GM23338 (cell line): ENCODE measurements around the gene IRAK2. TPM values are rescaled to one million over a fixed set of nuclear protein-coding genes. Genes with fewer than 3 reads are reported as not detected.

Experiments used
- ATAC-seq: fragments of 200-7000 bp; cut with Tn5 transposase; 3 replicates; pipeline ENCODE4 v1.9.1; 2020
- DNase-seq: peaks from one replicate; pipeline ENCODE4 v3.0.0-alpha.2; 2015; ENCODE audit warnings: low spot score
- H2AFZ ChIP-seq: fragments of 200-600 bp; sonication (generic); 2 replicates; pipeline ENCODE4 v1.8.0; 2016; ENCODE audit warnings: antibody characterized with exemption, mild to moderate bottlenecking, moderate library complexity
- H3F3A ChIP-seq: fragments of 200-600 bp; sonication (generic); replicated peaks from 2 replicates; pipeline ENCODE4 v1.8.0; 2017; ENCODE audit warnings: antibody characterized with exemption, mixed run types, low read depth
- H3K27ac ChIP-seq: fragments of 200-600 bp; sonication (generic); 2 replicates; pipeline ENCODE4 v1.6.1; 2016; ENCODE audit warnings: low read depth
- H3K27me3 ChIP-seq: fragments of 200-600 bp; sonication (generic); 2 replicates; pipeline ENCODE4 v1.8.0; 2016; ENCODE audit warnings: mild to moderate bottlenecking, mixed run types, moderate library complexity; ENCODE audit not compliant: insufficient read depth
- H3K36me3 ChIP-seq: fragments of 200-600 bp; sonication (generic); 2 replicates; pipeline ENCODE4 v1.8.0; 2016; ENCODE audit warnings: mild to moderate bottlenecking; ENCODE audit not compliant: insufficient read depth
- H3K4me1 ChIP-seq: fragments of 200-600 bp; sonication (generic); 2 replicates; pipeline ENCODE4 v1.8.0; 2016; ENCODE audit warnings: mild to moderate bottlenecking, moderate library complexity; ENCODE audit not compliant: insufficient read depth
- H3K4me2 ChIP-seq: fragments of 200-600 bp; sonication (generic); 2 replicates; pipeline ENCODE4 v1.7.1; 2017; ENCODE audit warnings: mixed run types
- H3K4me3 ChIP-seq: fragments of 200-600 bp; sonication (generic); 2 replicates; pipeline ENCODE4 v1.6.1; 2016; ENCODE audit warnings: mixed run types
- H3K79me2 ChIP-seq: fragments of 200-600 bp; sonication (generic); replicated peaks from 2 replicates; pipeline ENCODE4 v1.8.0; 2017; ENCODE audit warnings: mild to moderate bottlenecking; ENCODE audit not compliant: insufficient read depth
- H3K9me2 ChIP-seq: fragments of 200-600 bp; sonication (generic); 2 replicates; pipeline ENCODE4 v1.8.0; 2017; ENCODE audit not compliant: insufficient read depth
- H4K20me1 ChIP-seq: fragments of 200-600 bp; sonication (generic); replicated peaks from 2 replicates; pipeline ENCODE4 v1.8.0; 2017; ENCODE audit warnings: mild to moderate bottlenecking; ENCODE audit not compliant: insufficient read depth
- H3K27ac Mint-ChIP-seq: 2 replicates; pipeline ENCODE4 v1.8.0; 2020; ENCODE audit warnings: inconsistent platforms, mild to moderate bottlenecking, moderate library complexity, mixed read lengths
- H3K27me3 Mint-ChIP-seq: 3 replicates; pipeline ENCODE4 v1.8.0; 2022; ENCODE audit warnings: low read depth, mild to moderate bottlenecking, moderate library complexity, mixed read lengths, inconsistent platforms; ENCODE audit not compliant: insufficient read depth, poor library complexity
- H3K36me3 Mint-ChIP-seq: 3 replicates; pipeline ENCODE4 v1.8.0; 2021; ENCODE audit warnings: low read depth, mild to moderate bottlenecking, inconsistent platforms, moderate library complexity, mixed read lengths
- H3K4me1 Mint-ChIP-seq: 3 replicates; pipeline ENCODE4 v1.8.0; 2020; ENCODE audit warnings: mild to moderate bottlenecking, inconsistent platforms, mixed read lengths
- H3K4me3 Mint-ChIP-seq: 3 replicates; pipeline ENCODE4 v1.8.0; 2021; ENCODE audit warnings: moderate library complexity, mild to moderate bottlenecking, inconsistent platforms, mixed read lengths
- H3K9me3 Mint-ChIP-seq: 3 replicates; pipeline ENCODE4 v1.8.0; 2020; ENCODE audit warnings: moderate library complexity, mild to moderate bottlenecking, inconsistent platforms, mixed read lengths
- CREB1 ChIP-seq: fragments of 250-450 bp; sonication (Bioruptor Pico); IDR thresholded peaks from 2 replicates; pipeline ENCODE4 v1.5.0; 2020; ENCODE audit warnings: low read depth, mild to moderate bottlenecking, moderate library complexity
- CTCF ChIP-seq, 2 experiments: fragments of 200-600 bp in 1 of 2; sonication (generic) in 1 of 2; conservative IDR thresholded peaks; 2 replicates each; pipeline versions ENCODE4 v1.5.1 to v1.6.1; 2016 to 2017; ENCODE audit warnings: antibody characterized with exemption in 2 of 2, low read depth in 2 of 2, mild to moderate bottlenecking in 2 of 2, moderate library complexity in 1 of 2
- ETS1 ChIP-seq: IDR thresholded peaks from 2 replicates; pipeline ENCODE4 v1.6.1; 2016; ENCODE audit warnings: antibody characterized with exemption
- EZH2 ChIP-seq: fragments of 200-600 bp; sonication (generic); IDR thresholded peaks from one replicate; pipeline ENCODE4 v1.8.0; 2017; ENCODE audit warnings: antibody characterized with exemption, mild to moderate bottlenecking, low read depth; ENCODE audit not compliant: unreplicated experiment
- EZH2phosphoT487 ChIP-seq: fragments of 200-600 bp; sonication (generic); IDR thresholded peaks from one replicate; pipeline ENCODE4 v1.8.1; 2018; ENCODE audit warnings: antibody characterized with exemption; ENCODE audit not compliant: unreplicated experiment
- JUNB ChIP-seq: IDR thresholded peaks from one replicate; pipeline ENCODE4 v1.6.1; 2016; ENCODE audit warnings: antibody characterized with exemption; ENCODE audit not compliant: unreplicated experiment
- NANOG ChIP-seq: IDR thresholded peaks from 2 replicates; pipeline ENCODE4 v1.6.1; 2016; ENCODE audit warnings: antibody characterized with exemption, borderline replicate concordance
- POLR2AphosphoS5 ChIP-seq: IDR thresholded peaks from 2 replicates; pipeline ENCODE4 v1.6.1; 2016; ENCODE audit warnings: antibody characterized with exemption, low read depth
- STAT1 ChIP-seq: IDR thresholded peaks from one replicate; pipeline ENCODE4 v1.6.1; 2016; ENCODE audit warnings: antibody characterized with exemption; ENCODE audit not compliant: unreplicated experiment
- ZNF114 ChIP-seq: fragments of 250-450 bp; sonication (Bioruptor Pico); IDR thresholded peaks from 2 replicates; pipeline ENCODE4 v1.5.0; 2020; ENCODE audit warnings: mild to moderate bottlenecking, moderate library complexity
- ZNF331 ChIP-seq: fragments of 250-450 bp; sonication (Bioruptor Pico); IDR thresholded peaks from 2 replicates; pipeline ENCODE4 v1.5.0; 2020; ENCODE audit warnings: low read depth, mild to moderate bottlenecking, moderate library complexity
- polyA plus RNA-seq: library from polyadenylated mRNA; unstranded; fragments of >200 nt; fragmentation: Nextera tagmentation; extraction: Ambion mirVana; gene quantifications from 2 replicates; pipeline ENCODE4 v1.2.1, GENCODE V29; 2016
- total RNA-seq: library from RNA; depleted of rRNA; stranded (reverse); fragments of >200 nt; shearing (Covaris generic); gene quantifications from 2 replicates; pipeline ENCODE4 v1.2.3, GENCODE V29; 2014
- TF ChIP-seq, protein P1 (sequence below): IDR thresholded peaks from one replicate; pipeline ENCODE4 v1.6.1; 2018; ENCODE audit warnings: antibody characterized with exemption; ENCODE audit not compliant: unreplicated experiment
- TF ChIP-seq, protein P2 (sequence below): fragments of 250-450 bp; sonication (Bioruptor Pico); IDR thresholded peaks from 2 replicates; pipeline ENCODE4 v1.5.0; 2020; ENCODE audit warnings: mild to moderate bottlenecking, moderate library complexity

The IRAK2 gene
- total and polyA plus RNA-seq, 2 experiments from 2014 or later = 0.37 to 1.4 TPM

- no peak overlapping the region; the same call in 1 of the 2 replicates for H3K27ac Mint-ChIP-seq
- no peaks in the 10 kb centered on the region for H3K79me2 ChIP-seq
- no peak overlapping the region for H3K27ac ChIP-seq
- H2AFZ ChIP-seq = no peak overlapping the region
- H3K4me1 Mint-ChIP-seq = no peaks in the 10 kb centered on the region
- no peaks in the 10 kb centered on the region for H3K27me3 ChIP-seq
- no peak overlapping the region for H3K4me3 ChIP-seq
- no peaks in the 10 kb centered on the region for H3K36me3 Mint-ChIP-seq
- H3K4me3 Mint-ChIP-seq = no peak overlapping the region
- H3K4me2 ChIP-seq = no peak overlapping the region
- no peaks in the 10 kb centered on the region for H3K27me3 Mint-ChIP-seq
- no peaks in the 10 kb centered on the region for H4K20me1 ChIP-seq
- TF ChIP-seq EZH2phosphoT487 (no peak), CREB1 (CRISPR knock-in tag) (no peak), STAT1 (no peak), ZNF331 (CRISPR knock-in tag) (no peak), JUNB (no peak), EZH2 (no peak), CTCF (conservative IDR thresholded peaks at IDR 0.05; ENCODE audit: low read depth in 2 of 2) (no peak), ZNF114 (CRISPR knock-in tag) (no peak), POLR2AphosphoS5 (no peak), NANOG (no peak), ETS1 (no peak)
- TF ChIP-seq, protein P1, sequence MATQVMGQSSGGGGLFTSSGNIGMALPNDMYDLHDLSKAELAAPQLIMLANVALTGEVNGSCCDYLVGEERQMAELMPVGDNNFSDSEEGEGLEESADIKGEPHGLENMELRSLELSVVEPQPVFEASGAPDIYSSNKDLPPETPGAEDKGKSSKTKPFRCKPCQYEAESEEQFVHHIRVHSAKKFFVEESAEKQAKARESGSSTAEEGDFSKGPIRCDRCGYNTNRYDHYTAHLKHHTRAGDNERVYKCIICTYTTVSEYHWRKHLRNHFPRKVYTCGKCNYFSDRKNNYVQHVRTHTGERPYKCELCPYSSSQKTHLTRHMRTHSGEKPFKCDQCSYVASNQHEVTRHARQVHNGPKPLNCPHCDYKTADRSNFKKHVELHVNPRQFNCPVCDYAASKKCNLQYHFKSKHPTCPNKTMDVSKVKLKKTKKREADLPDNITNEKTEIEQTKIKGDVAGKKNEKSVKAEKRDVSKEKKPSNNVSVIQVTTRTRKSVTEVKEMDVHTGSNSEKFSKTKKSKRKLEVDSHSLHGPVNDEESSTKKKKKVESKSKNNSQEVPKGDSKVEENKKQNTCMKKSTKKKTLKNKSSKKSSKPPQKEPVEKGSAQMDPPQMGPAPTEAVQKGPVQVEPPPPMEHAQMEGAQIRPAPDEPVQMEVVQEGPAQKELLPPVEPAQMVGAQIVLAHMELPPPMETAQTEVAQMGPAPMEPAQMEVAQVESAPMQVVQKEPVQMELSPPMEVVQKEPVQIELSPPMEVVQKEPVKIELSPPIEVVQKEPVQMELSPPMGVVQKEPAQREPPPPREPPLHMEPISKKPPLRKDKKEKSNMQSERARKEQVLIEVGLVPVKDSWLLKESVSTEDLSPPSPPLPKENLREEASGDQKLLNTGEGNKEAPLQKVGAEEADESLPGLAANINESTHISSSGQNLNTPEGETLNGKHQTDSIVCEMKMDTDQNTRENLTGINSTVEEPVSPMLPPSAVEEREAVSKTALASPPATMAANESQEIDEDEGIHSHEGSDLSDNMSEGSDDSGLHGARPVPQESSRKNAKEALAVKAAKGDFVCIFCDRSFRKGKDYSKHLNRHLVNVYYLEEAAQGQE = no peak
- TF ChIP-seq, protein P2, sequence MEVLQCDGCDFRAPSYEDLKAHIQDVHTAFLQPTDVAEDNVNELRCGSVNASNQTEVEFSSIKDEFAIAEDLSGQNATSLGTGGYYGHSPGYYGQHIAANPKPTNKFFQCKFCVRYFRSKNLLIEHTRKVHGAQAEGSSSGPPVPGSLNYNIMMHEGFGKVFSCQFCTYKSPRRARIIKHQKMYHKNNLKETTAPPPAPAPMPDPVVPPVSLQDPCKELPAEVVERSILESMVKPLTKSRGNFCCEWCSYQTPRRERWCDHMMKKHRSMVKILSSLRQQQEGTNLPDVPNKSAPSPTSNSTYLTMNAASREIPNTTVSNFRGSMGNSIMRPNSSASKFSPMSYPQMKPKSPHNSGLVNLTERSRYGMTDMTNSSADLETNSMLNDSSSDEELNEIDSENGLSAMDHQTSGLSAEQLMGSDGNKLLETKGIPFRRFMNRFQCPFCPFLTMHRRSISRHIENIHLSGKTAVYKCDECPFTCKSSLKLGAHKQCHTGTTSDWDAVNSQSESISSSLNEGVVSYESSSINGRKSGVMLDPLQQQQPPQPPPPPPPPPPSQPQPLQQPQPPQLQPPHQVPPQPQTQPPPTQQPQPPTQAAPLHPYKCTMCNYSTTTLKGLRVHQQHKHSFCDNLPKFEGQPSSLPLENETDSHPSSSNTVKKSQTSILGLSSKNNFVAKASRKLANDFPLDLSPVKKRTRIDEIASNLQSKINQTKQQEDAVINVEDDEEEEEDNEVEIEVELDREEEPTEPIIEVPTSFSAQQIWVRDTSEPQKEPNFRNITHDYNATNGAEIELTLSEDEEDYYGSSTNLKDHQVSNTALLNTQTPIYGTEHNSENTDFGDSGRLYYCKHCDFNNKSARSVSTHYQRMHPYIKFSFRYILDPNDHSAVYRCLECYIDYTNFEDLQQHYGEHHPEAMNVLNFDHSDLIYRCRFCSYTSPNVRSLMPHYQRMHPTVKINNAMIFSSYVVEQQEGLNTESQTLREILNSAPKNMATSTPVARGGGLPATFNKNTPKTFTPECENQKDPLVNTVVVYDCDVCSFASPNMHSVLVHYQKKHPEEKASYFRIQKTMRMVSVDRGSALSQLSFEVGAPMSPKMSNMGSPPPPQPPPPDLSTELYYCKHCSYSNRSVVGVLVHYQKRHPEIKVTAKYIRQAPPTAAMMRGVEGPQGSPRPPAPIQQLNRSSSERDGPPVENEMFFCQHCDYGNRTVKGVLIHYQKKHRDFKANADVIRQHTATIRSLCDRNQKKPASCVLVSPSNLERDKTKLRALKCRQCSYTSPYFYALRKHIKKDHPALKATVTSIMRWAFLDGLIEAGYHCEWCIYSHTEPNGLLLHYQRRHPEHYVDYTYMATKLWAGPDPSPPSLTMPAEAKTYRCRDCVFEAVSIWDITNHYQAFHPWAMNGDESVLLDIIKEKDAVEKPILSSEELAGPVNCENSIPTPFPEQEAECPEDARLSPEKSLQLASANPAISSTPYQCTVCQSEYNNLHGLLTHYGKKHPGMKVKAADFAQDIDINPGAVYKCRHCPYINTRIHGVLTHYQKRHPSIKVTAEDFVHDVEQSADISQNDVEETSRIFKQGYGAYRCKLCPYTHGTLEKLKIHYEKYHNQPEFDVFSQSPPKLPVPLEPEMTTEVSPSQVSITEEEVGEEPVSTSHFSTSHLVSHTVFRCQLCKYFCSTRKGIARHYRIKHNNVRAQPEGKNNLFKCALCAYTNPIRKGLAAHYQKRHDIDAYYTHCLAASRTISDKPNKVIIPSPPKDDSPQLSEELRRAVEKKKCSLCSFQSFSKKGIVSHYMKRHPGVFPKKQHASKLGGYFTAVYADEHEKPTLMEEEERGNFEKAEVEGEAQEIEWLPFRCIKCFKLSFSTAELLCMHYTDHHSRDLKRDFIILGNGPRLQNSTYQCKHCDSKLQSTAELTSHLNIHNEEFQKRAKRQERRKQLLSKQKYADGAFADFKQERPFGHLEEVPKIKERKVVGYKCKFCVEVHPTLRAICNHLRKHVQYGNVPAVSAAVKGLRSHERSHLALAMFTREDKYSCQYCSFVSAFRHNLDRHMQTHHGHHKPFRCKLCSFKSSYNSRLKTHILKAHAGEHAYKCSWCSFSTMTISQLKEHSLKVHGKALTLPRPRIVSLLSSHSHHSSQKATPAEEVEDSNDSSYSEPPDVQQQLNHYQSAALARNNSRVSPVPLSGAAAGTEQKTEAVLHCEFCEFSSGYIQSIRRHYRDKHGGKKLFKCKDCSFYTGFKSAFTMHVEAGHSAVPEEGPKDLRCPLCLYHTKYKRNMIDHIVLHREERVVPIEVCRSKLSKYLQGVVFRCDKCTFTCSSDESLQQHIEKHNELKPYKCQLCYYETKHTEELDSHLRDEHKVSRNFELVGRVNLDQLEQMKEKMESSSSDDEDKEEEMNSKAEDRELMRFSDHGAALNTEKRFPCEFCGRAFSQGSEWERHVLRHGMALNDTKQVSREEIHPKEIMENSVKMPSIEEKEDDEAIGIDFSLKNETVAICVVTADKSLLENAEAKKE = no peak
- H3K4me1 ChIP-seq = no peaks in the 10 kb centered on the region
- H3K36me3 ChIP-seq = no peaks in the 10 kb centered on the region
- no peaks in the 10 kb centered on the region for H3K9me2 ChIP-seq
- DNase-seq (no peak), ATAC-seq (no peak)
- no peaks in the 10 kb centered on the region for H3F3A ChIP-seq
- no peaks in the 10 kb centered on the region; the same call in 2 of the 3 replicates for H3K9me3 Mint-ChIP-seq
Measured at GRCh38 chr3:10180738-10181295, 16.1 kb downstream of the IRAK2 start.
